ENCODE data around the gene MTHFD1.

DNA sequence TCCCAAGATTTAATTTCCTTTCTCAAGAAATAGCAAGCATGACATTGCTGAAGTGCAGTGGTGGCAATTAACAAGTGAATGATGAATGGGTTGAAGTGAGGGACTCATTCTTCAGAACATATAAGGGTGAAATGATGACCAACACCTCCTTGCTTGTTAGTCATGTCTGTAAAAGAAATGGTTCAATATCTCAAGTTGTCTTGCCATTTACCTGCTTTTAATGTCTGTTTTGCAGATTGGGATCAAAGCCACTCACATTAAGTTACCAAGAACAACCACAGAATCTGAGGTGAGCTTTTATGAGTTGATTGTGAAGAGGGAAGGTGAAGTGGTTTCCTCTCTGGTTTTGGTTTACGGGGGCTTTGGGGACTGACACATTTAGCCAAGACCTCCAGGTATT is 24.1 kb downstream of the MTHFD1 start:
- TF ChIP-seq CTCF (IDR thresholded peaks at IDR 0.05): no peak
- TF ChIP-seq POLR2A (IDR thresholded peaks at IDR 0.05): no peak
